GM21723 (cell line): ENCODE results near the gene ALS2CL.
"Not testable (repeated sequence)": the region's sequence is repeated elsewhere in the genome, so short reads cannot be mapped to it uniquely, and the experiment has no call there.

Experiments used
- ATAC-seq: cut with Tn5 transposase; IDR thresholded peaks from one replicate; pipeline ENCODE4 v1.9.1; 2021; ENCODE audit warnings: mild to moderate bottlenecking, moderate library complexity; ENCODE audit not compliant: unreplicated experiment

The ALS2CL gene, protein sequence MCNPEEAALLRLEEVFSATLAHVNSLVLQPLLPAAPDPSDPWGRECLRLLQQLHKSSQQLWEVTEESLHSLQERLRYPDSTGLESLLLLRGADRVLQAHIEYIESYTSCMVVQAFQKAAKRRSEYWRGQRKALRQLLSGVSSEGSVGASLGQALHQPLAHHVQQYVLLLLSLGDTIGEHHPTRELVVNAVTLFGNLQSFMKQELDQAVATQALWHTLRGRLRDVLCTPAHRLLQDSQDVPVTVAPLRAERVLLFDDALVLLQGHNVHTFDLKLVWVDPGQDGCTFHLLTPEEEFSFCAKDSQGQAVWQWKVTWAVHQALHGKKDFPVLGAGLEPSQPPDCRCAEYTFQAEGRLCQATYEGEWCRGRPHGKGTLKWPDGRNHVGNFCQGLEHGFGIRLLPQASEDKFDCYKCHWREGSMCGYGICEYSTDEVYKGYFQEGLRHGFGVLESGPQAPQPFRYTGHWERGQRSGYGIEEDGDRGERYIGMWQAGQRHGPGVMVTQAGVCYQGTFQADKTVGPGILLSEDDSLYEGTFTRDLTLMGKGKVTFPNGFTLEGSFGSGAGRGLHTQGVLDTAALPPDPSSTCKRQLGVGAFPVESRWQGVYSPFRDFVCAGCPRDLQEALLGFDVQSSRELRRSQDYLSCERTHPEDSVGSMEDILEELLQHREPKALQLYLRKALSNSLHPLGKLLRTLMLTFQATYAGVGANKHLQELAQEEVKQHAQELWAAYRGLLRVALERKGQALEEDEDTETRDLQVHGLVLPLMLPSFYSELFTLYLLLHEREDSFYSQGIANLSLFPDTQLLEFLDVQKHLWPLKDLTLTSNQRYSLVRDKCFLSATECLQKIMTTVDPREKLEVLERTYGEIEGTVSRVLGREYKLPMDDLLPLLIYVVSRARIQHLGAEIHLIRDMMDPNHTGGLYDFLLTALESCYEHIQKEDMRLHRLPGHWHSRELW

GRCh38 chr3:46693038-46693891 is at the start of gene ALS2CL:
TSS of gene ALS2CL (minus strand) at chr3:46693679. CDS start at chr3:46689440, 4,239 bp downstream.
- ATAC-seq: no peak

GRCh38 chr3:46742992-46743585 is 49.6 kb upstream of the ALS2CL start:
- ATAC-seq: no peak

- ATAC-seq: not testable (repeated sequence)
These were observed 46.1 kb upstream of the ALS2CL start for GRCh38 chr3:46739565-46739964.

GRCh38 chr3:46737329-46737731 is 43.9 kb upstream of the ALS2CL start:
- no peak for ATAC-seq

DNA sequence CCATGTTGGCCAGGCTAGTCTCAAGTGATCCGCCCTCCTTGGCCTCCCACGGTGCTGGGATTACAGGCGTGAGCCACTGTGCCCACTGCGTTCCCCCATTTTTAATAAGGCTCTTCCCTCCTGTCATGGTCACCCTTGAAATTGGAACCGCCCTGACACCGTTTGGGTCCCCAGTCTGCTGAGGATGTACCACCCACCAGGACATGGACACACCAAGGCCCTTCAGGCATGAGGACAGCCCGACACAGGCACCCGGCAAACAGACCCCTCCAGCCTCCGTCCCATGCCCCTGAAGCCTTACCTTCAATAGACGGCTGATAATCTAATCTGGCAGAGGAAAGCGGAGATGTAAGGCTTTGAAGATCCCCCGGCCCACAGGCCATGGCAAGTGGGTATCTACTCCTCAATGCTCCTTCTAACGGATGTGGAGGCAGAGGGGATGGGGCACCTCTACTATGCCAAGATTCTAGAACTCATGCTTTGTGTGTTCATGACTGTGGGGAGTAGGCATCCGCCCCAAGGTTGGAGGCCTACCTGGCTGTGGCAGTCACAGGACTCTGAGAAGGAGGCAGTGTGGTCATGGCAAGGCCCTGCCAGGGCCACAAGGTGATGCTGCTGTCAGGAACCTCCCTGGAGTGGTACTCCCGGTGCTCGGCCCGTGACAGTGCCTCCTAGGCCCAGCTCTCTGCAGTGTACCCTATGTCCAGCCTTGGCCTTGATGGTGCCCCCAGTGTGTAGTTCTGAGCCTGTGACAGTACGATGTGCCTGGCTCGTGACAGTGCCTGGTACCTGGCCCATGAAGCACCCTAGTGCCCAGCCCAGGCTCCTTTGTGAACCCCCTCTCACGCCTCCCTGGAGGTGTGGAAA is 42.8 kb upstream of the ALS2CL start:
- no peak for ATAC-seq

- ATAC-seq: no peak
These were observed 41.3 kb upstream of the ALS2CL start for GRCh38 chr3:46734773-46735172.

- ATAC-seq: no peak
These were observed 39.7 kb upstream of the ALS2CL start for GRCh38 chr3:46733026-46733800.

DNA sequence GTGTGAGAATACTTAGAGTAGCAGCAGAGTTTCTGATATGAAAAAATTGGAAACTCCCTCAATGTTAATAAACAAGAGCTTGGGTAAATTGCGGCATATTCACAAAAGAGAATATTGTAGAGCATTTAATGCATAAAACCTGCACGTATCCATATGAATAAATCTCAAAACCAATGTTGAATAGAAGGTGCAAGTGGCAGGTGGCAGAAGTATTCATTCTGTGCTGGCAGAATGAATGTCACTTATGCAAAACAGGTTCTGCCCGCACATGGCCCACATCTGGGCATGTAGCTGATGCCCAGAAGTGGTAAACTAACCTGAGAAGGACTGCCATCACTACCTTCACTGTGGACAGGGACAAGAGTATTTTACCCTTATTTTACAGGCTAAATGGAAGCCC is 38.3 kb upstream of the ALS2CL start:
- no peak for ATAC-seq

DNA sequence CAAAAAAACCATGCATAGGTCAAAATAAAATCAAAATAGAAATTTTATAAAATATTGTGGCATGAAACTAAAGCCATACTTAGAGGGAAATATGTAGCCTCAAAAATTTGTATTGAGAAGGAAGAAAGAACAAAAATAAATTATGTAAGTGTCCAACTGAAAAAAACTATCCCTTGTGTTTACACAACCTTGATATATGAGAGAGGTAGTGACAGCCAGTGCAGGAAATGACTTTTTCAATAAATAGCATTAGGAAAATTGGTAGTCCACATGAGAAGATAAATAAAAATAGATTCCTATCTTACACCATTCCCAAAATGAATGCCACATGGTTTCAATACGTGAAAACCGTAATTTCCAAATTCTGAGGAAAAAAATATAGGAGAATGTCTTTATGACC is 37.3 kb upstream of the ALS2CL start:
- ATAC-seq: no peak

- ATAC-seq: no peak
These were observed 35.6 kb upstream of the ALS2CL start for GRCh38 chr3:46729038-46729437.

- ATAC-seq: no peak
These were observed 32.3 kb upstream of the ALS2CL start for GRCh38 chr3:46725621-46726314.

- no peak for ATAC-seq
These were observed 30.9 kb upstream of the ALS2CL start for GRCh38 chr3:46724424-46724823.

- no peak for ATAC-seq
These were observed 29.0 kb upstream of the ALS2CL start for GRCh38 chr3:46722443-46722842.

DNA sequence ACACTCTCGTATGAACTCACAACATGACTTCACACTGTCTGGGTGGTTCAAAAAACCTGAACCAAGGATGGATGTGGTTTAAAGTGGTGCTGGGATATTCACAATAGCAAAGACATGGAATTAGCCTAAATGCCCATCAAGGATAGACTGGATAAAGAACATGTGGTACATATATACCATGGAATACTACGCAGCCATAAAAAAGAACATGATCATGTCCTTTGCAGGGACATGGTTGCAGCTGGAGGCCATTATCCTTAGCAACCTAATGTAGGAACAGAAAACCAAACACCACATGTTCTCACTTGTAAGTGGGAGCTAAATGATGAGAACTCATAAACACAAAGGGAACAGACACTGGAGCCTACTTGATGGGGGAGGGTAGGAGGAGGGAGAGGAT is 27.5 kb upstream of the ALS2CL start:
- no peak for ATAC-seq

DNA sequence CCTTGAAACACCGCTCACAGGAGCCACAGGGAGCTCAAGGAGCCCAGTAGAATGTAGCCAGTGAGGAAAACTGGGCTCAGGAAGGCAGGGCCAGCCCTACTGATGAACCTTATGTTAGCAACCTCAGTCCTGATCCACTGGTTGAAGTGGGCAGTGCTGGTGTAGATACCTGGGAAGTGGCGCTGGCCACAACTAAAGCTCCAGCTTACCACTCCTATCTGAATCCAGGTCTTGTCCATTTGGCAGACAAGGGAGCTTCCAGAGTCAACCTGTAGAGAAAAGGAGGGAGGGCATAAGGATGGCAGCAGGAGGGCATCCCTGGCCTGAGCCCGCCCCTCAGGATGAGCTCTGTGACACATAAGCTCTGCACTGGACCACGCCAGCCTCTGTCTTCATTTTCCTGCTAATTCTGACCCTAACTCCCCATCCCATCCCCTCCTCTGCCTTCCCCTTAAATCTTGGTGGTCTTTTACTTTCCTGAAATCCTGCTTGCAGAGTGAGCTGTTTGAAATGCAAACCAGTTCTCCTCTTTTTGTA is 26.3 kb upstream of the ALS2CL start:
- no peak for ATAC-seq

DNA sequence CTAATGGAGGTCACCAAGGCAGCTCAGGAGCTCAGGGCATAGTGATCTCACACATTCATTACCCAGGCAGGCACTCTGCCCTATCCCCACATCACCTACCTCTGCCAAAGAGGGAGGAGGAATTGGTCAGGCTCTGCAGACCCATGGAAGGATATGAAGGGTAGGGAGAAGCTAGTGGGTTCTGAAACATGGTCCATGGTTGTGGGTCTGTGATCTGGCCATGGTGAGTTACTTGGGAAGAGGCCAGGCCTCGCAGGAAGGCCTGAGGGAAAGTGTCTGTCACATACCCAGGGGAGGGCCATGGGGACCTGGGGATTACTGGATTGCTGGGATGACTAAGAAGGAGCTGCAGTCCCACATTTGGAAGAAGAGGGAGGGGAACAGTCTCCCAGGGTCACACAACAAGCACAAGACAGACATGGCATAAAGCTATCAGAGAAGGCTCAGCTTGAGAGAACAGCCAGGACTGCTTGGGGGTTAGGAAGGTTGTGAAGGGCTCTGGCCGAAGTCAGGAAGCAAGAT is 25.6 kb upstream of the ALS2CL start:
- no peak for ATAC-seq

GRCh38 chr3:46717447-46718231 is 24.2 kb upstream of the ALS2CL start, which contains the start of gene PRSS50:
TSS of gene PRSS50 (minus strand) at chr3:46717869. CDS start at chr3:46717824, 45 bp downstream.
- no peak for ATAC-seq
